Measurements from ENCODE around the gene APEH. TPM values are rescaled to one million over a fixed set of nuclear protein-coding genes. Genes with fewer than 3 reads are reported as not detected.

APEH gene
- total RNA-seq, 1 experiment from 2014 or later = 273 TPM

DNA sequence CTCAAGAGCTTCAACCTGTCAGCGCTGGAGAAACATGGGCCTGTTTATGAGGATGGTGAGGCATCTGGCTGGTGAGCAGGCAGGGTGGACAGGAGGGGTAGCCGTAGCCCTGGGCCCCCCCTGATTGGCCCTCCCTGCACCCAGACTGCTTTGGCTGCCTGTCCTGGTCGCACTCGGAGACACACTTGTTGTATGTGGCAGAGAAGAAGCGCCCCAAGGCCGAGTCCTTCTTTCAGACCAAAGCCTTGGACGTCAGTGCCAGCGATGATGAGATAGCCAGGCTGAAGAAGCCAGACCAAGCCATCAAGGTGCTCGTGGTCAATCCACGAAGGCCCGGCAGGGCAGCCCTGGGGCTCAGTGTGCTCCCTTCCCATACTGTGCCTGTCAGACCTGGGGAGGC, 1.8 kb downstream of the APEH start:
- POLR2A ChIA-PET = no interaction called here
- Mint-ChIP-seq H3K4me3 (peak overlapping the region; percentile 81), H3K27ac (no peak overlapping the region), H3K9me3 (no peaks in the 10 kb centered on the region), H3K4me1 (peaks cover 21% of the 10 kb centered on the region), H3K27me3 (ENCODE audit: low read depth) (no peaks in the 10 kb centered on the region), H3K36me3 (peaks cover 31% of the 10 kb centered on the region)
- DNase-seq (ENCODE audit: low spot score) (no peak), ATAC-seq (no peak)
- CTCF ChIA-PET = interaction anchor here (1.3 kb wide), 1 partner anchor 12 kb away, joined by 3 read pairs; no protein-coding TSS in a partner anchor
- no peak for TF ChIP-seq JUN (CRISPR knock-in tag; IDR thresholded peaks at IDR 0.05)
- TF ChIP-seq, protein P1, sequence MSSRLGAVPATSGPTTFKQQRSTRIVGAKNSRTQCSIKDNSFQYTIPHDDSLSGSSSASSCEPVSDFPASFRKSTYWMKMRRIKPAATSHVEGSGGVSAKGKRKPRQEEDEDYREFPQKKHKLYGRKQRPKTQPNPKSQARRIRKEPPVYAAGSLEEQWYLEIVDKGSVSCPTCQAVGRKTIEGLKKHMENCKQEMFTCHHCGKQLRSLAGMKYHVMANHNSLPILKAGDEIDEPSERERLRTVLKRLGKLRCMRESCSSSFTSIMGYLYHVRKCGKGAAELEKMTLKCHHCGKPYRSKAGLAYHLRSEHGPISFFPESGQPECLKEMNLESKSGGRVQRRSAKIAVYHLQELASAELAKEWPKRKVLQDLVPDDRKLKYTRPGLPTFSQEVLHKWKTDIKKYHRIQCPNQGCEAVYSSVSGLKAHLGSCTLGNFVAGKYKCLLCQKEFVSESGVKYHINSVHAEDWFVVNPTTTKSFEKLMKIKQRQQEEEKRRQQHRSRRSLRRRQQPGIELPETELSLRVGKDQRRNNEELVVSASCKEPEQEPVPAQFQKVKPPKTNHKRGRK (CRISPR knock-in tag; IDR thresholded peaks at IDR 0.05; ENCODE audit: borderline replicate concordance) = no peak

DNA sequence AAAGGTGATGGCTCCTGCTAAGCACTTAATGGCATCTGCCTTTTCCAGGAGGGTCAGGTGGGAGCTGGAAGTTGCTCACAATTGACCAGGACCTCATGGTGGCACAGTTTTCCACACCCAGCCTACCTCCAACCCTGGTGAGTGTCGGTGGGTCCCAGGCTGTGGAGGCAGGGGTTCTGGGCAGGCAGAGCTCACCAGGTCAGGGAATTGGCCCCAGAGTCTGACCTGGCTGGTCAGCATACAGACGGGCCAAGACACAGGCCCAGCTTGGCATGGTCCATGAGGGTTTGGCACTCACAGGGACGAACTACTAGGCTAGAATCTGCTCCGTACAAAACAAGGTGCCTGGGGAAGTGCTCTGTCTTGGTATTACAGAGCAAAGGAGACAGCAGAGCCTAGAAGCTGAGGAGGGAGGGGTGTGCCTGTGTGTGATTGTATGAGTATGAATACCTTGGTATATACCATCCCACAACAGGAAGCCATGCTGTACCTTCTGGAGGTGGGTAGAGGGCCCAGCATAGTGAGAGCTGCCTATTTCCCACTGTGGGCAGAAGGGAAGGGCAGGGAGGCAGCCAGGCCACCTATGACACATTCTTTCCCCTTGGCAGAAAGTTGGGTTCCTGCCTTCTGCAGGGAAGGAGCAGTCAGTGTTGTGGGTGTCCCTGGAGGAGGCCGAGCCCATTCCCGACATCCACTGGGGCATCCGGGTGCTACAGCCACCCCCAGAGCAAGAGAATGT, 6.5 kb downstream of the APEH start:
- no peak for TF ChIP-seq CREB1 (CRISPR knock-in tag; IDR thresholded peaks at IDR 0.05)
- TF ChIP-seq, protein P2, sequence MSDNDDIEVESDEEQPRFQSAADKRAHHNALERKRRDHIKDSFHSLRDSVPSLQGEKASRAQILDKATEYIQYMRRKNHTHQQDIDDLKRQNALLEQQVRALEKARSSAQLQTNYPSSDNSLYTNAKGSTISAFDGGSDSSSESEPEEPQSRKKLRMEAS (CRISPR knock-in tag; IDR thresholded peaks at IDR 0.05) = no peak
- no peak for TF ChIP-seq MYBL2 (CRISPR knock-in tag; IDR thresholded peaks at IDR 0.05)
- no peak for TF ChIP-seq NR2C2 (CRISPR knock-in tag; IDR thresholded peaks at IDR 0.05)
- TF ChIP-seq, protein P3, sequence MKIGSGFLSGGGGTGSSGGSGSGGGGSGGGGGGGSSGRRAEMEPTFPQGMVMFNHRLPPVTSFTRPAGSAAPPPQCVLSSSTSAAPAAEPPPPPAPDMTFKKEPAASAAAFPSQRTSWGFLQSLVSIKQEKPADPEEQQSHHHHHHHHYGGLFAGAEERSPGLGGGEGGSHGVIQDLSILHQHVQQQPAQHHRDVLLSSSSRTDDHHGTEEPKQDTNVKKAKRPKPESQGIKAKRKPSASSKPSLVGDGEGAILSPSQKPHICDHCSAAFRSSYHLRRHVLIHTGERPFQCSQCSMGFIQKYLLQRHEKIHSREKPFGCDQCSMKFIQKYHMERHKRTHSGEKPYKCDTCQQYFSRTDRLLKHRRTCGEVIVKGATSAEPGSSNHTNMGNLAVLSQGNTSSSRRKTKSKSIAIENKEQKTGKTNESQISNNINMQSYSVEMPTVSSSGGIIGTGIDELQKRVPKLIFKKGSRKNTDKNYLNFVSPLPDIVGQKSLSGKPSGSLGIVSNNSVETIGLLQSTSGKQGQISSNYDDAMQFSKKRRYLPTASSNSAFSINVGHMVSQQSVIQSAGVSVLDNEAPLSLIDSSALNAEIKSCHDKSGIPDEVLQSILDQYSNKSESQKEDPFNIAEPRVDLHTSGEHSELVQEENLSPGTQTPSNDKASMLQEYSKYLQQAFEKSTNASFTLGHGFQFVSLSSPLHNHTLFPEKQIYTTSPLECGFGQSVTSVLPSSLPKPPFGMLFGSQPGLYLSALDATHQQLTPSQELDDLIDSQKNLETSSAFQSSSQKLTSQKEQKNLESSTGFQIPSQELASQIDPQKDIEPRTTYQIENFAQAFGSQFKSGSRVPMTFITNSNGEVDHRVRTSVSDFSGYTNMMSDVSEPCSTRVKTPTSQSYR (CRISPR knock-in tag; IDR thresholded peaks at IDR 0.05) = no peak
- TF ChIP-seq ZNF219 (CRISPR knock-in tag; IDR thresholded peaks at IDR 0.05; ENCODE audit: borderline replicate concordance) = no peak
- TF ChIP-seq NFE2L1 (CRISPR knock-in tag; IDR thresholded peaks at IDR 0.05) = no peak
- ATAC-seq (no peak), DNase-seq (ENCODE audit: low spot score) (no peak)
- Mint-ChIP-seq H3K9me3 (no peaks in the 10 kb centered on the region), H3K27ac (no peak overlapping the region), H3K4me1 (0 out of 2 replicates have a peak, but pooled peaks cover 4% of the 10 kb centered on the region), H3K4me3 (no peak overlapping the region), H3K27me3 (ENCODE audit: low read depth) (no peaks in the 10 kb centered on the region), H3K36me3 (peaks cover 44% of the 10 kb centered on the region)
- CTCF ChIA-PET = interaction anchor here (1.1 to 2.4 kb wide), 2 partner anchors 21 to 141 kb away, joined by 4 to 8 read pairs; no protein-coding TSS in a partner anchor
- POLR2A ChIA-PET = no interaction called here

DNA sequence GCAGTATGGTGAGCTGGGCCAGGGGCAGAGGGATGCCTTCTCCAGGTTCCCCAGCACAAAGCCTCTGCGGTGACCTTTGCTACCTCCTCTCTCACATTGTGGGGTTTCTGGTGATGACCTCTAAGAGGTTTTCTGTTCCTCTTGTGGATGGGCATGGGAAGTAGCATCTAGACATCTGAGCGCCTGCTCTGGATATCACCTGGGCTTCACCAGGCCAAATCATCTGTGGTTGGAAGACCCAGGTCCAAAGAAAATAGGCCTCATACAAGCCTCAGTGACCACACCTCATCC, 7.0 kb downstream of the APEH start:
- Mint-ChIP-seq H3K36me3 (peaks cover 40% of the 10 kb centered on the region), H3K4me1 (0 out of 2 replicates have a peak, but pooled peaks cover 4% of the 10 kb centered on the region), H3K9me3 (no peaks in the 10 kb centered on the region), H3K27me3 (ENCODE audit: low read depth) (no peaks in the 10 kb centered on the region), H3K4me3 (no peak overlapping the region), H3K27ac (no peak overlapping the region)
- TF ChIP-seq JUN (CRISPR knock-in tag; IDR thresholded peaks at IDR 0.05) (no peak), SP1 (CRISPR knock-in tag; conservative IDR thresholded peaks at IDR 0.05) (no peak), GTF2I (CRISPR knock-in tag; conservative IDR thresholded peaks at IDR 0.05) (no peak), CBFB (CRISPR knock-in tag; IDR thresholded peaks at IDR 0.05; ENCODE audit: low read depth) (no peak), GABPB1 (CRISPR knock-in tag; IDR thresholded peaks at IDR 0.05) (no peak), IRF2 (CRISPR knock-in tag; IDR thresholded peaks at IDR 0.05; ENCODE audit: borderline replicate concordance, low read depth) (no peak), NFYB (CRISPR knock-in tag; conservative IDR thresholded peaks at IDR 0.05; ENCODE audit: low read depth) (no peak), ELF4 (CRISPR knock-in tag; IDR thresholded peaks at IDR 0.05; ENCODE audit: low read depth) (no peak), HMGA2 (CRISPR knock-in tag; IDR thresholded peaks at IDR 0.05) (no peak), MXD4 (CRISPR knock-in tag; IDR thresholded peaks at IDR 0.05; ENCODE audit: borderline replicate concordance) (no peak), NR2C2 (CRISPR knock-in tag; IDR thresholded peaks at IDR 0.05) (no peak)
- TF ChIP-seq, protein P4, sequence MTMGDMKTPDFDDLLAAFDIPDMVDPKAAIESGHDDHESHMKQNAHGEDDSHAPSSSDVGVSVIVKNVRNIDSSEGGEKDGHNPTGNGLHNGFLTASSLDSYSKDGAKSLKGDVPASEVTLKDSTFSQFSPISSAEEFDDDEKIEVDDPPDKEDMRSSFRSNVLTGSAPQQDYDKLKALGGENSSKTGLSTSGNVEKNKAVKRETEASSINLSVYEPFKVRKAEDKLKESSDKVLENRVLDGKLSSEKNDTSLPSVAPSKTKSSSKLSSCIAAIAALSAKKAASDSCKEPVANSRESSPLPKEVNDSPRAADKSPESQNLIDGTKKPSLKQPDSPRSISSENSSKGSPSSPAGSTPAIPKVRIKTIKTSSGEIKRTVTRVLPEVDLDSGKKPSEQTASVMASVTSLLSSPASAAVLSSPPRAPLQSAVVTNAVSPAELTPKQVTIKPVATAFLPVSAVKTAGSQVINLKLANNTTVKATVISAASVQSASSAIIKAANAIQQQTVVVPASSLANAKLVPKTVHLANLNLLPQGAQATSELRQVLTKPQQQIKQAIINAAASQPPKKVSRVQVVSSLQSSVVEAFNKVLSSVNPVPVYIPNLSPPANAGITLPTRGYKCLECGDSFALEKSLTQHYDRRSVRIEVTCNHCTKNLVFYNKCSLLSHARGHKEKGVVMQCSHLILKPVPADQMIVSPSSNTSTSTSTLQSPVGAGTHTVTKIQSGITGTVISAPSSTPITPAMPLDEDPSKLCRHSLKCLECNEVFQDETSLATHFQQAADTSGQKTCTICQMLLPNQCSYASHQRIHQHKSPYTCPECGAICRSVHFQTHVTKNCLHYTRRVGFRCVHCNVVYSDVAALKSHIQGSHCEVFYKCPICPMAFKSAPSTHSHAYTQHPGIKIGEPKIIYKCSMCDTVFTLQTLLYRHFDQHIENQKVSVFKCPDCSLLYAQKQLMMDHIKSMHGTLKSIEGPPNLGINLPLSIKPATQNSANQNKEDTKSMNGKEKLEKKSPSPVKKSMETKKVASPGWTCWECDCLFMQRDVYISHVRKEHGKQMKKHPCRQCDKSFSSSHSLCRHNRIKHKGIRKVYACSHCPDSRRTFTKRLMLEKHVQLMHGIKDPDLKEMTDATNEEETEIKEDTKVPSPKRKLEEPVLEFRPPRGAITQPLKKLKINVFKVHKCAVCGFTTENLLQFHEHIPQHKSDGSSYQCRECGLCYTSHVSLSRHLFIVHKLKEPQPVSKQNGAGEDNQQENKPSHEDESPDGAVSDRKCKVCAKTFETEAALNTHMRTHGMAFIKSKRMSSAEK (CRISPR knock-in tag; IDR thresholded peaks at IDR 0.05; ENCODE audit: borderline replicate concordance) = no peak
- DNase-seq (ENCODE audit: low spot score) = no peak
- no peak for ATAC-seq
- ChIA-PET CTCF (interaction anchor here (2.4 kb wide), 1 partner anchor 20 kb away, joined by 8 read pairs; no protein-coding TSS in a partner anchor), POLR2A (no interaction called here)
